H9 (cell line): ENCODE results near the gene RFFL. TPM values are rescaled to one million over a fixed set of nuclear protein-coding genes. Genes with fewer than 3 reads are reported as not detected.

ENCODE experiments used
- DNase-seq: peaks from one replicate; pipeline ENCODE4 v3.0.0-alpha.2; 2017
- H2AFZ ChIP-seq: one replicate; pipeline ENCODE4 v1.6.1; 2013; ENCODE audit warnings: mild to moderate bottlenecking, low read length, control low read depth, moderate library complexity
- H2AK5ac ChIP-seq: 2 replicates; pipeline ENCODE4 v1.6.1; 2013; ENCODE audit warnings: low read length, control low read depth, mixed read lengths; ENCODE audit not compliant: insufficient read length
- H2BK120ac ChIP-seq: one replicate; pipeline ENCODE4 v1.6.1; 2013; ENCODE audit warnings: low read depth, mild to moderate bottlenecking, low read length, control low read depth, inconsistent platforms; ENCODE audit not compliant: poor library complexity, severe bottlenecking
- H2BK12ac ChIP-seq: 2 replicates; pipeline ENCODE4 v1.6.1; 2013; ENCODE audit warnings: low read length, control low read depth, mixed read lengths, low read depth; ENCODE audit not compliant: insufficient read length
- H2BK15ac ChIP-seq: 2 replicates; pipeline ENCODE4 v1.6.1; 2013; ENCODE audit warnings: low read depth, low read length, control low read depth
- H2BK20ac ChIP-seq: one replicate; pipeline ENCODE4 v1.6.1; 2013; ENCODE audit warnings: low read depth, mild to moderate bottlenecking, low read length, control low read depth, inconsistent platforms; ENCODE audit not compliant: poor library complexity, severe bottlenecking
- H2BK5ac ChIP-seq: 2 replicates; pipeline ENCODE4 v1.6.1; 2013; ENCODE audit warnings: low read length, control low read depth, mixed read lengths; ENCODE audit not compliant: insufficient read length
- H3K14ac ChIP-seq: 2 replicates; pipeline ENCODE4 v1.6.1; 2013; ENCODE audit warnings: low read length, control low read depth; ENCODE audit not compliant: insufficient read depth
- H3K18ac ChIP-seq: 2 replicates; pipeline ENCODE4 v1.6.1; 2013; ENCODE audit warnings: low read depth, mild to moderate bottlenecking, mixed read lengths, low read length, control low read depth; ENCODE audit not compliant: insufficient read length
- H3K23ac ChIP-seq: 2 replicates; pipeline ENCODE4 v1.6.1; 2013; ENCODE audit warnings: low read length, control low read depth, mixed read lengths, low read depth; ENCODE audit not compliant: insufficient read length
- H3K23me2 ChIP-seq: 2 replicates; pipeline ENCODE4 v1.6.1; 2013; ENCODE audit warnings: low read depth, mild to moderate bottlenecking, mixed read lengths, low read length, control low read depth; ENCODE audit not compliant: insufficient read length, poor library complexity, severe bottlenecking
- H3K27ac ChIP-seq: 2 replicates; pipeline ENCODE4 v1.5.1; 2013; ENCODE audit warnings: low read length, control low read depth, mixed read lengths, low read depth; ENCODE audit not compliant: insufficient read length
- H3K27me3 ChIP-seq: 2 replicates; pipeline ENCODE4 v1.6.1; 2013; ENCODE audit warnings: low read length, control low read depth, inconsistent platforms; ENCODE audit not compliant: insufficient read depth
- H3K4ac ChIP-seq: 2 replicates; pipeline ENCODE4 v1.6.1; 2013; ENCODE audit warnings: low read depth, mild to moderate bottlenecking, control low read depth, inconsistent platforms, low read length, moderate library complexity
- H3K4me1 ChIP-seq: 2 replicates; pipeline ENCODE4 v1.6.1; 2013; ENCODE audit warnings: low read length, control low read depth, inconsistent platforms; ENCODE audit not compliant: insufficient read depth
- H3K4me2 ChIP-seq: 2 replicates; pipeline ENCODE4 v1.6.1; 2013; ENCODE audit warnings: low read length, control low read depth, mixed read lengths; ENCODE audit not compliant: insufficient read length, insufficient read depth
- H3K56ac ChIP-seq: 2 replicates; pipeline ENCODE4 v1.6.1; 2013; ENCODE audit warnings: low read depth, mild to moderate bottlenecking, mixed read lengths, low read length, control low read depth; ENCODE audit not compliant: insufficient read length
- H3K79me1 ChIP-seq: 2 replicates; pipeline ENCODE4 v1.6.1; 2013; ENCODE audit warnings: low read depth, mild to moderate bottlenecking, moderate library complexity, low read length, control low read depth, inconsistent platforms; ENCODE audit not compliant: insufficient read depth, poor library complexity, severe bottlenecking
- H3K79me2 ChIP-seq: 2 replicates; pipeline ENCODE4 v1.6.1; 2013; ENCODE audit warnings: low read length, control low read depth, inconsistent platforms; ENCODE audit not compliant: insufficient read depth
- H3K9ac ChIP-seq: 2 replicates; pipeline ENCODE4 v1.6.1; 2013; ENCODE audit warnings: low read length, control low read depth, mixed read lengths; ENCODE audit not compliant: insufficient read length; ENCODE audit errors: extremely low read depth
- H3K9me3 ChIP-seq: one replicate; pipeline ENCODE4 v1.6.1; 2013; ENCODE audit warnings: low read depth, low read length, inconsistent platforms; ENCODE audit not compliant: control insufficient read depth
- H3T11ph ChIP-seq: one replicate; pipeline ENCODE4 v1.6.1; 2013; ENCODE audit warnings: mild to moderate bottlenecking, low read length, control low read depth, inconsistent platforms
- H4K20me1 ChIP-seq: one replicate; pipeline ENCODE4 v1.6.1; 2013; ENCODE audit not compliant: control insufficient read depth, insufficient read length, insufficient read depth
- H4K5ac ChIP-seq: 2 replicates; pipeline ENCODE4 v1.6.1; 2013; ENCODE audit warnings: low read depth, mild to moderate bottlenecking, mixed read lengths, low read length, control low read depth; ENCODE audit not compliant: insufficient read length
- H4K8ac ChIP-seq: replicated peaks from 2 replicates; pipeline ENCODE4 v1.6.1; 2013; ENCODE audit warnings: low read length, control low read depth, mixed read lengths, low read depth; ENCODE audit not compliant: insufficient read length
- H4K91ac ChIP-seq: 2 replicates; pipeline ENCODE4 v1.6.1; 2013; ENCODE audit warnings: low read depth, mild to moderate bottlenecking, moderate library complexity, mixed read lengths, low read length, control low read depth; ENCODE audit not compliant: insufficient read length
- H3K27ac Mint-ChIP-seq, 3 experiments: 2 replicates in 2 of 3; 3 replicates in 1 of 3; pipeline ENCODE4 v1.8.0; 2020 to 2021; ENCODE audit warnings: mixed read lengths in 3 of 3, mild to moderate bottlenecking in 1 of 3, moderate library complexity in 1 of 3
- H3K27me3 Mint-ChIP-seq: 2 replicates; pipeline ENCODE4 v1.8.0; 2021; ENCODE audit warnings: low read depth, mild to moderate bottlenecking, moderate library complexity, mixed read lengths
- H3K36me3 Mint-ChIP-seq, 3 experiments: 2 replicates in 2 of 3; 3 replicates in 1 of 3; pipeline ENCODE4 v1.8.0; 2020 to 2021; ENCODE audit warnings: low read depth in 3 of 3, mixed read lengths in 3 of 3; ENCODE audit not compliant: insufficient read depth in 1 of 3
- H3K4me1 Mint-ChIP-seq, 2 experiments: 2 replicates each; pipeline ENCODE4 v1.8.0; 2020; ENCODE audit warnings: mixed read lengths in 2 of 2
- H3K4me3 Mint-ChIP-seq, 2 experiments: 2 replicates in 1 of 2; 3 replicates in 1 of 2; pipeline ENCODE4 v1.8.0; 2020 to 2021; ENCODE audit warnings: mild to moderate bottlenecking in 2 of 2, mixed read lengths in 2 of 2, moderate library complexity in 1 of 2
- H3K9me3 Mint-ChIP-seq, 2 experiments: 2 replicates in 1 of 2; 3 replicates in 1 of 2; pipeline ENCODE4 v1.8.0; 2020; ENCODE audit warnings: mild to moderate bottlenecking in 2 of 2, mixed read lengths in 2 of 2, moderate library complexity in 1 of 2
- CTCF ChIP-seq: fragments of 200-600 bp; sonication (generic); conservative IDR thresholded peaks from 3 replicates; pipeline ENCODE4 v1.8.0; 2021; ENCODE audit warnings: antibody characterized with exemption, mild to moderate bottlenecking
- WGBS: extraction: QIAGEN DNeasy Blood & Tissue Kit; methylation state at CpG from one replicate; pipeline ENCODE4 v1.1.7; 2013; ENCODE audit warnings: missing lambda C conversion rate, low lambda C conversion rate, mixed read lengths; ENCODE audit not compliant: insufficient read length; ENCODE audit errors: extremely low coverage; 5-methylcytosine and 5-hydroxymethylcytosine counted together
- total RNA-seq: library from RNA; stranded (reverse); gene quantifications from 2 replicates; pipeline ENCODE4 v1.2.1, GENCODE V29; 2021

Gene RFFL
- total RNA-seq, 1 experiment from 2014 or later, result 21.1 TPM

- H2BK20ac ChIP-seq, result no peak overlapping the region
- no peak overlapping the region for H4K8ac ChIP-seq
- H2AFZ ChIP-seq, result no peak overlapping the region
These were observed 81.8 kb downstream of the RFFL start for GRCh38 chr17:34981538-34982241.

More at GRCh38 chr17:34981538-34982241, 81.8 kb downstream of the RFFL start:
- peak overlapping the region; percentile 82 for H3K9ac ChIP-seq
- H3K56ac ChIP-seq, result no peak overlapping the region
- Mint-ChIP-seq H3K27me3 (no peaks in the 10 kb centered on the region; the same call in none of the 2 replicates), H3K36me3 (peaks cover 21 to 45% (median 38%) of the 10 kb centered on the region in 3 experiments), H3K4me1 (peaks cover 26 to 35% of the 10 kb centered on the region in 2 experiments), H3K9me3 (no peaks in the 10 kb centered on the region; a peak in 1 of 5 replicates), H3K4me3 (peak overlapping the region; percentile 87 to 90), H3K27ac (peak overlapping the region; percentile 81 to 96 (median 94))
- H3K79me1 ChIP-seq, result peaks cover 18% of the 10 kb centered on the region
- no peaks in the 10 kb centered on the region for H3K4me1 ChIP-seq
- H4K5ac ChIP-seq, result no peak overlapping the region
- H3K14ac ChIP-seq, result no peak overlapping the region
- H3K4ac ChIP-seq, result no peak overlapping the region; the same call in 1 of the 2 replicates
- H3K27ac ChIP-seq, result no peak overlapping the region
- no peak for TF ChIP-seq CTCF
- H3K79me2 ChIP-seq, result peaks cover 10% of the 10 kb centered on the region
- H2BK15ac ChIP-seq, result no peak overlapping the region
- no peak overlapping the region for H2BK12ac ChIP-seq
- no peak overlapping the region for H2BK5ac ChIP-seq
- no peak overlapping the region for H3K18ac ChIP-seq
- peak overlapping the region; percentile 90 for H3K4me2 ChIP-seq
- no peak overlapping the region for H2AK5ac ChIP-seq
- no peak for DNase-seq
- H2BK120ac ChIP-seq, result no peak overlapping the region
- H4K91ac ChIP-seq, result no peak overlapping the region
- no peak overlapping the region for H3T11ph ChIP-seq
- no CpG with 5 or more reads among the region's 8 CpGs for WGBS
- H3K9me3 ChIP-seq, result no peaks in the 10 kb centered on the region
- H3K27me3 ChIP-seq, result no peaks in the 10 kb centered on the region
- H4K20me1 ChIP-seq, result no peaks in the 10 kb centered on the region
- no peak overlapping the region for H3K23ac ChIP-seq
- H3K23me2 ChIP-seq, result no peaks in the 10 kb centered on the region
